ENCODE results near the gene LYSET.
"Not testable (repeated sequence)": the region's sequence is repeated elsewhere in the genome, so short reads cannot be mapped to it uniquely, and the experiment has no call there.

GRCh38 chr14:93165271-93166265, 19.5 kb upstream of the LYSET start:
- TF ChIP-seq CTCF (conservative IDR thresholded peaks at IDR 0.05); EZH2 (IDR thresholded peaks at IDR 0.05; ENCODE audit: low read depth): not testable (repeated sequence)

Measured in PC-9 (cell line).